Camera-type eye (tissue), 1 donor: ENCODE data around the gene SCIN. TPM values are rescaled to one million over a fixed set of nuclear protein-coding genes. Genes with fewer than 3 reads are reported as not detected.

ENCODE experiments used
- total RNA-seq: library from RNA; depleted of rRNA; stranded (reverse); fragments of >200 nt; gene quantifications from one replicate; pipeline ENCODE4 v1.2.3, GENCODE V29; 2014

The SCIN gene
- 3.4 TPM for total RNA-seq

DNA sequence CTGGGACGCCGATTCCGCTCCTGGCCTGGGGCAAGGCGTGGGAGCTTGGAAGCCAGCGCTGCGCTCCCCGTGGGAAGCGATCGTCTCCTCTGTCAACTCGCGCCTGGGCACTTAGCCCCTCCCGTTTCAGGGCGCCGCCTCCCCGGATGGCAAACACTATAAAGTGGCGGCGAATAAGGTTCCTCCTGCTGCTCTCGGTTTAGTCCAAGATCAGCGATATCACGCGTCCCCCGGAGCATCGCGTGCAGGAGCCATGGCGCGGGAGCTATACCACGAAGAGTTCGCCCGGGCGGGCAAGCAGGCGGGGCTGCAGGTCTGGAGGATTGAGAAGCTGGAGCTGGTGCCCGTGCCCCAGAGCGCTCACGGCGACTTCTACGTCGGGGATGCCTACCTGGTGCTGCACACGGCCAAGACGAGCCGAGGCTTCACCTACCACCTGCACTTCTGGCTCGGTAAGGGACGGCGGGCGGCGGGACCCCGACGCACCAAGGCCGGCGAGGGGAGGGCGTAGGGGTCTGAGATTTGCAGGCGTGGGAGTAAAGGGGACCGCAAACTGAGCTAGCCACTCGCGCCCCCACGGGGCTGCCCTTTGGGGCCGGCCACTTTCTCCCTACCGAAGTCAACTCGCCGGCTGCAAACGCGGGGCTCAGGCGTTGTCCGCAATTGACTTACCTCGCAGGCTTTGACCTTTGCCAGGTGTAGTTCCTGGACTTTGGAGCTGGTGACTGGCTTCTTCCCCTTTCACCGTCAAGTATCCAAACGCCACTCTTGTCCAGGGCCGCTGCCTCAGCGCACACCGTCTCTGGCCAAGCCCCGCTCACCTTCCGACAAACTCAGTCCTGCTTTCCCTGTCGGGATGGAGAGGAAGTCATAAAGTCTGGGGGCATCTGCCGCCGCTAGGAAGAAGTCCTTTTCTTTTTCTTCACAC lies at the start of gene SCIN:
SCIN (plus strand) TSS at position 187 of the 928 bp plus-strand sequence; CDS start at position 254, 67 bp downstream.

DNA sequence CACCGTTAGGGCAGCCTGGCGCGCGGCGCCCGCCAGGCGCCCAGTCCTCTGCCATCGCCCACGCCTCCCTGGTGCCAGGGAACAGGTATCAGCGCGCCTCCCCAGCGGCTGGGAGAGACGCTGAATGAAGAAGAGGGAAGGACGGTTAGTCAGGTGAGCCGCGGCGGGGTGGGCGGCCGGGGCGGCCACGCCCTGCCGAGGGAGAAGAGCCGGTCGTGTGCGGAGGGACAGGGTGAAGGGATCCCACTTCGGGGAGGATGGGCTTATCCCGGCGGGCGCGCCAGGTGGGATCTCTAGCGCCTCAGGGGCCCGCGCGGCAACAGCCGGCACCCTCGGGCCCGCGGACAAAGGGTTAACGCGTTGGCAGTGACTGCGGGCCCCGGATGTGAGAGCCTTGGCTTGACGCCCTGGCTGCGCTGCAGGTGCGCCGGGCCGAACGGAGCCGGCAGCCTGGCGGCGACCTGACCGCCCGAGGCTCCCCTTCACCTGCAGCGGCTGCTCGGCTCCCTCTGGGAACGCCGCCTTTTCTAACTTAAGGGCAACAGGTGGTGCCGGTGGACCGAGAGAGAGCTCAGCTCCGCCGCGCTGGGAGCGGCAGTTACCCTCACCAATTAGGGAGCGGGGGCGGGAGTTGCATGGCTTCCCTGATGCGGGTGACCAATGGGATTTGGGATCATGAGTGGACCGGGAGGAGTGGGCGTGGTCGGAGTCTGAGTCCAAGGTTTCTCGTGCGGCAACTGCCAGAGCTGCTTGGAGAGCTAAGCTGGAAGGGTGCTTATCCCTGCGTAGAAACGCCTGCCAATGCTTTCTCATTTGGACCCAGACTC lies 116.6 kb downstream of the SCIN start, which contains the start of gene ARL4A:
ARL4A (plus strand) TSS at position 743 of the 827 bp plus-strand sequence. CDS start 622 bp downstream, outside the sequence.

Other genes starting within 250 kb of the SCIN start
- 1.4 TPM for gene VWDE, start 166.9 kb upstream of the SCIN start, total RNA-seq
- 86.7 TPM for gene ARL4A, start 116.9 kb downstream of the SCIN start, total RNA-seq